Neuronal stem cell (in vitro differentiated cells): ENCODE measurements around the gene MICU1.

Experiments used
- DNase-seq: peaks from one replicate; pipeline ENCODE4 v3.0.0-alpha.2; 2013; ENCODE audit warnings: low spot score
- H2AFZ ChIP-seq: one replicate; pipeline ENCODE4 v1.6.1; 2013; ENCODE audit warnings: mild to moderate bottlenecking, low read length, inconsistent platforms
- H2AK5ac ChIP-seq: 2 replicates; pipeline ENCODE4 v1.6.1; 2013; ENCODE audit warnings: low read depth, mild to moderate bottlenecking, inconsistent platforms, low read length, moderate library complexity, mixed read lengths
- H2BK120ac ChIP-seq: 2 replicates; pipeline ENCODE4 v1.6.1; 2013; ENCODE audit warnings: low read depth, mild to moderate bottlenecking, inconsistent platforms, low read length, moderate library complexity, mixed read lengths
- H2BK12ac ChIP-seq: one replicate; pipeline ENCODE4 v1.6.1; 2013; ENCODE audit warnings: low read length, inconsistent platforms
- H2BK15ac ChIP-seq: 2 replicates; pipeline ENCODE4 v1.6.1; 2013; ENCODE audit warnings: mild to moderate bottlenecking, low read length, inconsistent platforms, mixed read lengths
- H2BK5ac ChIP-seq: one replicate; pipeline ENCODE4 v1.6.1; 2013; ENCODE audit warnings: inconsistent platforms, mild to moderate bottlenecking, low read length, moderate library complexity
- H3K14ac ChIP-seq: one replicate; pipeline ENCODE4 v1.6.1; 2013; ENCODE audit warnings: low read length, inconsistent platforms
- H3K18ac ChIP-seq: 2 replicates; pipeline ENCODE4 v1.6.1; 2013; ENCODE audit warnings: low read length, inconsistent platforms
- H3K23ac ChIP-seq: 2 replicates; pipeline ENCODE4 v1.6.1; 2013; ENCODE audit warnings: low read depth, mild to moderate bottlenecking, mixed read lengths, low read length, inconsistent platforms; ENCODE audit not compliant: poor library complexity
- H3K27ac ChIP-seq: replicated peaks from 3 replicates; pipeline ENCODE4 v1.5.1; 2013; ENCODE audit warnings: low read length, inconsistent platforms
- H3K27me3 ChIP-seq, 3 experiments: 2 replicates each; pipeline ENCODE4 v1.6.1; 2013; ENCODE audit warnings: low read length in 3 of 3, mild to moderate bottlenecking in 2 of 3, inconsistent platforms in 1 of 3, low read depth in 1 of 3, mixed read lengths in 1 of 3, moderate library complexity in 1 of 3; ENCODE audit not compliant: control insufficient read depth in 3 of 3, insufficient read depth in 3 of 3
- H3K36me3 ChIP-seq, 2 donors: replicated peaks in 1 of 2; 2 replicates each; pipeline ENCODE4 v1.6.1; 2013; ENCODE audit warnings: low read length in 2 of 2; ENCODE audit not compliant: control insufficient read depth in 2 of 2, insufficient read depth in 2 of 2
- H3K4ac ChIP-seq: 2 replicates; pipeline ENCODE4 v1.6.1; 2013; ENCODE audit warnings: inconsistent platforms, mild to moderate bottlenecking, low read length, moderate library complexity
- H3K4me1 ChIP-seq, 2 donors: 1 replicate in 1 of 2; 2 replicates in 1 of 2; pipeline ENCODE4 v1.6.1; 2013; ENCODE audit warnings: low read length in 2 of 2, low read depth in 1 of 2; ENCODE audit not compliant: control insufficient read depth in 2 of 2, insufficient read depth in 1 of 2
- H3K4me2 ChIP-seq: one replicate; pipeline ENCODE4 v1.6.1; 2013; ENCODE audit warnings: mild to moderate bottlenecking, low read length, inconsistent platforms; ENCODE audit not compliant: insufficient read depth, poor library complexity, severe bottlenecking
- H3K4me3 ChIP-seq, 2 donors: 2 replicates each; pipeline ENCODE4 v1.5.1; 2013; ENCODE audit warnings: low read length in 2 of 2, mild to moderate bottlenecking in 2 of 2, inconsistent platforms in 1 of 2, moderate library complexity in 1 of 2
- H3K79me1 ChIP-seq: one replicate; pipeline ENCODE4 v1.6.1; 2013; ENCODE audit warnings: low read depth, mild to moderate bottlenecking, inconsistent platforms, low read length, moderate library complexity
- H3K9ac ChIP-seq: one replicate; pipeline ENCODE4 v1.6.1; 2013; ENCODE audit warnings: mild to moderate bottlenecking, low read depth, low read length, inconsistent platforms; ENCODE audit not compliant: poor library complexity
- H3K9me3 ChIP-seq, 2 donors: replicated peaks in 1 of 2; 2 replicates each; pipeline versions ENCODE3 to v1.6.1; 2013; ENCODE audit warnings: low read length in 2 of 2, mild to moderate bottlenecking in 2 of 2, inconsistent platforms in 1 of 2, low read depth in 1 of 2, mixed read lengths in 1 of 2, moderate library complexity in 1 of 2; ENCODE audit not compliant: control insufficient read depth in 2 of 2, insufficient read depth in 1 of 2
- H4K8ac ChIP-seq: one replicate; pipeline ENCODE4 v1.6.1; 2013; ENCODE audit warnings: low read depth, mild to moderate bottlenecking, inconsistent platforms, low read length, moderate library complexity
- H4K91ac ChIP-seq: one replicate; pipeline ENCODE4 v1.6.1; 2013; ENCODE audit warnings: low read length, low read depth, mild to moderate bottlenecking, inconsistent platforms; ENCODE audit not compliant: poor library complexity
- WGBS, 2 donors: extraction: QIAGEN DNeasy Blood & Tissue Kit; methylation state at CpG; one replicate each; pipeline ENCODE4 v1.1.7; 2013; ENCODE audit warnings: missing lambda C conversion rate in 2 of 2, mixed read lengths in 1 of 2; ENCODE audit not compliant: insufficient read length in 2 of 2, insufficient replicate concordance in 1 of 2; ENCODE audit errors: extremely low coverage in 2 of 2; 5-methylcytosine and 5-hydroxymethylcytosine counted together

The MICU1 gene

DNA sequence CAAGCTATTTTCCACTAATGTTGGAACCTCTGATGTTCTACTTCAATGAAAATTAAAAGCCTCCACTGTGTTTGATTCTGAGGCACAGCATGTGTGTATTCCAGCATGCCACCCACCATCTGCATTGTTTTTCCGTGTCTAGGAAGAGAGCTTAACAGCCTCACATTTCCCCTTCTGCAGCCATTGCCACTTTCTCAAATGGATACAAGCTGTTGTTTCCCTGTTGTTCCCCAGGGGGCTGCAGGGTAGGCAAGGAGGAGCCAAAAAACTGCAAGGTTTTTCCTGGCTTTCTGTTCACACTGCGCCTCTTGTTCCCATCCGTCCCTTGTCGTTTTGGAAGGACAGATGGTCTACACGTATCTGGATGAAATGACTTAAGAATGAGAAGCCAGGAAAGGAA is 198.9 kb downstream of the MICU1 start:
- H4K8ac ChIP-seq = no peak overlapping the region
- no CpG with 5 or more reads among the region's 5 CpGs for WGBS, 2 donors

DNA sequence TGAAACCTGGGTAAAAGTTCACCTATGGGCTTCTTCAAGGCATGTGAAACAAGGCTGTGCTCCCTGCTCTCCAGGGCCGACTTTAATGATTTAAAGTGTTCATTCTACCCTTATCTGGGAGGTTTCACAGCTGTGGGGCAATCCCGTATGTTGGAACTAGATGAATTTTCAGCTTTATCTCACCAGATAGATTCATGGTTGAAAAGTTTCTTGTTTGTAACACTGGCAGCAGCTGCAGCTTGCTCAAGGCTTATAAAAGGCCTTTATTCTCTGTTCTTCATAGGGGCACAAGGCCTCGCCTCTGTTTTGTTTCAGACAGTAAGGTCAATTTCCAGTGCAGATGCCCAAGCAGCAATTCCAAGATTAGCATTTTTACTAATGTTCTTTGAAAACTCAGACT is 200.7 kb downstream of the MICU1 start:
- no peaks in the 10 kb centered on the region for H3K79me1 ChIP-seq
- no peak overlapping the region for H3K23ac ChIP-seq
- no peak overlapping the region for H2BK15ac ChIP-seq
- H3K9ac ChIP-seq = no peak overlapping the region
- no peak overlapping the region for H2AK5ac ChIP-seq
- H2BK12ac ChIP-seq = no peak overlapping the region
- no peak overlapping the region for H2BK120ac ChIP-seq
- peaks cover 5 to 23% of the 10 kb centered on the region in 2 donors for H3K4me1 ChIP-seq
- no peak overlapping the region for H3K27ac ChIP-seq
- no peak for DNase-seq
- H3K9me3 ChIP-seq = peaks cover 3 to 11% of the 10 kb centered on the region in 2 donors
- H2BK5ac ChIP-seq = no peak overlapping the region
- H3K18ac ChIP-seq = no peak overlapping the region
- H3K4me2 ChIP-seq = no peak overlapping the region
- H4K8ac ChIP-seq = no peak overlapping the region
- H4K91ac ChIP-seq = no peak overlapping the region
- H3K4me3 ChIP-seq = no peak overlapping the region
- H3K4ac ChIP-seq = no peak overlapping the region
- no peak overlapping the region for H3K14ac ChIP-seq
- WGBS, 2 donors = no CpG with 5 or more reads among the region's 3 CpGs
- H2AFZ ChIP-seq = no peak overlapping the region
- H3K27me3 ChIP-seq = no peaks in the 10 kb centered on the region
- peaks cover 4 to 21% of the 10 kb centered on the region in 2 donors for H3K36me3 ChIP-seq

More for the DNA sequence above, 198.9 kb downstream of the MICU1 start:
- no peaks in the 10 kb centered on the region for H3K79me1 ChIP-seq
- H2BK5ac ChIP-seq = no peak overlapping the region
- no peak overlapping the region for H2AK5ac ChIP-seq
- no peak overlapping the region for H2BK120ac ChIP-seq
- H3K4me3 ChIP-seq = no peak overlapping the region
- no peak overlapping the region for H3K14ac ChIP-seq
- no peak overlapping the region for H3K4ac ChIP-seq
- H3K18ac ChIP-seq = no peak overlapping the region
- H4K91ac ChIP-seq = no peak overlapping the region
- H2AFZ ChIP-seq = peak overlapping the region; percentile 39
- H3K4me2 ChIP-seq = no peak overlapping the region
- H3K9ac ChIP-seq = no peak overlapping the region
- H3K27ac ChIP-seq = no peak overlapping the region
- H2BK12ac ChIP-seq = no peak overlapping the region
- peak; percentile 18 for DNase-seq
- H3K4me1 ChIP-seq = peaks cover 5 to 23% of the 10 kb centered on the region in 2 donors
- no peak overlapping the region for H2BK15ac ChIP-seq
- H3K27me3 ChIP-seq = no peaks in the 10 kb centered on the region
- peaks cover 3 to 10% of the 10 kb centered on the region in 2 donors for H3K36me3 ChIP-seq
- peaks cover 3 to 5% of the 10 kb centered on the region in 2 donors for H3K9me3 ChIP-seq
- no peak overlapping the region for H3K23ac ChIP-seq

DNA sequence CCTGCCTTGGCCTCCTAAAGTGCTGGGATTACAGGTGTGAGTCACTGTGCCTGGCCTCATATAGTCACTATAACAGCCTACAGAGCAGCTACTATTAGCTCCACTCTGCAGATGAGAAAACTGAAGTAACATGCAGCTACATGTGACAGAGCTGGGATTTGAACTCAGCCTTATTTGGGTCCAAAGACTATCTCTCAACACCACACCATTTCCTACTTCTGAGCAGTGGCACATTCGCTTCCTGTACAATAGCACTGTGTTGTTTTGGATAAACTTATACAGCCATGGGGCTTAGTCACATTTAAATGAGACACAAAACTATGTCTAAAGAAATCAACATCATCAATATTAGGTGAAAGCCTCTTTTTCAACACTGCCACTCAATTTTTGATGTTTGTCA is 201.3 kb downstream of the MICU1 start:
- H2BK5ac ChIP-seq = no peak overlapping the region
- H3K4me1 ChIP-seq = peaks cover 5 to 24% of the 10 kb centered on the region in 2 donors
- no peak for DNase-seq
- no peak overlapping the region for H3K23ac ChIP-seq
- H2BK120ac ChIP-seq = no peak overlapping the region
- H2AFZ ChIP-seq = no peak overlapping the region
- no peaks in the 10 kb centered on the region for H3K79me1 ChIP-seq
- no peak overlapping the region for H2BK12ac ChIP-seq
- no peak overlapping the region for H2BK15ac ChIP-seq
- H3K36me3 ChIP-seq = peaks cover 4 to 21% of the 10 kb centered on the region in 2 donors
- H3K9me3 ChIP-seq = peaks cover 3 to 11% of the 10 kb centered on the region in 2 donors
- no peak overlapping the region for H3K4ac ChIP-seq
- no peak overlapping the region for H3K4me2 ChIP-seq
- H3K14ac ChIP-seq = no peak overlapping the region
- no peak overlapping the region for H3K9ac ChIP-seq
- no peak overlapping the region for H2AK5ac ChIP-seq
- no peak overlapping the region for H3K4me3 ChIP-seq
- no peak overlapping the region for H3K18ac ChIP-seq
- no peak overlapping the region for H4K91ac ChIP-seq
- WGBS, 2 donors = no CpG with 5 or more reads among the region's 1 CpG
- H3K27ac ChIP-seq = no peak overlapping the region
- H4K8ac ChIP-seq = no peak overlapping the region
- no peaks in the 10 kb centered on the region for H3K27me3 ChIP-seq

DNA sequence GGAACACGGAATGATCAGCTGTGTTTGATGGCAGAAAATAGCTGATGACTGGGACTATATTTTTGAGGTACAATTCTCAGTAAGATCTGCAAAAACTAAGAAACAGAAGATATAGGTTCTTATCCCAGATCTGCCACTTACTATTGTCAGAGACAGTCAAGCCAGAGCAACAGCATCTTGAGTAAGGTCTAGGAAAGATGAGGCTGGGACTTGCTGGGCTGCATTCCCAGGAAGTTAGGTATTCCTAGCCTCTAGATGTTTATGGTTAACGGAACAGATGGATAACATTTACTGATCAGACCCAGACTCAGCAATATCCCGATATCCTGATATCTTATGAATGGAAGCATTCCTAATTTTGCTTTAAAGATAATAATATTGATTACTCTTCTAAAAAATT is 202.5 kb downstream of the MICU1 start:
- Histone ChIP-seq H3K27me3 (no peaks in the 10 kb centered on the region), H4K8ac (no peak overlapping the region), H2BK12ac (no peak overlapping the region), H3K4me3 (no peak overlapping the region), H3K23ac (no peak overlapping the region), H3K18ac (no peak overlapping the region), H3K36me3 (peaks cover 4 to 21% of the 10 kb centered on the region in 2 donors), H3K4me1 (peaks cover 8 to 24% of the 10 kb centered on the region in 2 donors), H3K4me2 (no peak overlapping the region), H2AK5ac (no peak overlapping the region), H3K9ac (no peak overlapping the region), H3K79me1 (no peaks in the 10 kb centered on the region), H2AFZ (no peak overlapping the region), H3K4ac (no peak overlapping the region), H4K91ac (no peak overlapping the region), H3K14ac (no peak overlapping the region), H3K27ac (no peak overlapping the region), H2BK120ac (no peak overlapping the region), H2BK5ac (no peak overlapping the region), H3K9me3 (peaks cover 3 to 11% of the 10 kb centered on the region in 2 donors), H2BK15ac (no peak overlapping the region)
- no peak for DNase-seq
- no CpG with 5 or more reads among the region's 3 CpGs for WGBS, 2 donors
